ENCODE results near the gene EEF1AKMT3. TPM values are rescaled to one million over a fixed set of nuclear protein-coding genes. Genes with fewer than 3 reads are reported as not detected.
A peak's percentile ranks its signal among the peaks of the same experiment; 100 is the strongest.

Gene EEF1AKMT3
- total and polyA plus RNA-seq, 5 donors from 2014 or later, result 1.8 to 7.6 (median 2.8) TPM

GRCh38 chr12:57741844-57742738 lies 30.3 kb upstream of the EEF1AKMT3 start:
- Mint-ChIP-seq H3K27ac (peak overlapping the region; percentile 86 to 97 (median 90)), H3K9me3 (peaks cover 0 to 2% (median 0%) of the 10 kb centered on the region in 7 donors), H3K27me3 (no peaks in the 10 kb centered on the region), H3K4me3 (peak overlapping the region; percentile 84 to 91 (median 89)), H3K36me3 (peaks cover 8% of the 10 kb centered on the region), H3K4me1 (peaks cover 0 to 69% (median 37%) of the 10 kb centered on the region in 4 donors)
- Histone ChIP-seq H3K9me3 (ENCODE audit: control insufficient read depth in 2 of 2, low read length in 2 of 2) (no peaks in the 10 kb centered on the region), H3K4me1 (ENCODE audit: control insufficient read depth, insufficient read depth, low read length, poor library complexity, severe bottlenecking) (peaks cover 68% of the 10 kb centered on the region), H3K4me3 (ENCODE audit: low read depth, low read length) (peak overlapping the region; percentile 99), H3K27ac (ENCODE audit: insufficient read depth, low read length, poor library complexity, severe bottlenecking) (peak overlapping the region; percentile 88), H3K27me3 (ENCODE audit: control insufficient read depth, insufficient read depth, low read length) (no peaks in the 10 kb centered on the region), H3K36me3 (ENCODE audit: control insufficient read depth, insufficient read depth, low read length) (peaks cover 8% of the 10 kb centered on the region)
- peak; percentile 72 to 92 (median 81) for DNase-seq
- ATAC-seq (ENCODE audit: low read depth in 2 of 2), result peak; percentile 64

GRCh38 chr12:57743769-57744168 lies 28.6 kb upstream of the EEF1AKMT3 start:
- Mint-ChIP-seq H3K9me3 (peaks cover 0 to 2% (median 0%) of the 10 kb centered on the region in 7 donors), H3K4me3 (peak overlapping the region; percentile 86 to 93 (median 92)), H3K27me3 (no peaks in the 10 kb centered on the region), H3K36me3 (peaks cover 14% of the 10 kb centered on the region), H3K27ac (peak overlapping the region in 2 of 3 donors; percentile 97), H3K4me1 (peaks cover 0 to 67% (median 38%) of the 10 kb centered on the region in 4 donors)
- ATAC-seq (ENCODE audit: low read depth in 2 of 2), result no peak
- no peak for DNase-seq
- Histone ChIP-seq H3K4me1 (ENCODE audit: control insufficient read depth, insufficient read depth, low read length, poor library complexity, severe bottlenecking) (peaks cover 64% of the 10 kb centered on the region), H3K9me3 (ENCODE audit: control insufficient read depth in 2 of 2, low read length in 2 of 2) (no peaks in the 10 kb centered on the region), H3K4me3 (ENCODE audit: low read depth, low read length) (peak overlapping the region; percentile 84), H3K27ac (ENCODE audit: insufficient read depth, low read length, poor library complexity, severe bottlenecking) (peak overlapping the region; percentile 93), H3K36me3 (ENCODE audit: control insufficient read depth, insufficient read depth, low read length) (peaks cover 15% of the 10 kb centered on the region), H3K27me3 (ENCODE audit: control insufficient read depth, insufficient read depth, low read length) (no peaks in the 10 kb centered on the region)

GRCh38 chr12:57744194-57744776 lies 28.1 kb upstream of the EEF1AKMT3 start:
- DNase-seq (peak in 2 of 3 donors; percentile 37 to 64), ATAC-seq (ENCODE audit: low read depth in 2 of 2) (peak; percentile 3 to 13)
- Histone ChIP-seq H3K4me1 (ENCODE audit: control insufficient read depth, insufficient read depth, low read length, poor library complexity, severe bottlenecking) (peaks cover 59% of the 10 kb centered on the region), H3K27ac (ENCODE audit: insufficient read depth, low read length, poor library complexity, severe bottlenecking) (peak overlapping the region; percentile 93), H3K9me3 (ENCODE audit: control insufficient read depth in 2 of 2, low read length in 2 of 2) (no peaks in the 10 kb centered on the region), H3K27me3 (ENCODE audit: control insufficient read depth, insufficient read depth, low read length) (no peaks in the 10 kb centered on the region), H3K36me3 (ENCODE audit: control insufficient read depth, insufficient read depth, low read length) (peaks cover 21% of the 10 kb centered on the region), H3K4me3 (ENCODE audit: low read depth, low read length) (peak overlapping the region; percentile 84)
- H3K4me3 Mint-ChIP-seq, result peak overlapping the region; percentile 86 to 93 (median 92)
- H3K4me1 Mint-ChIP-seq, result peaks cover 0 to 66% (median 36%) of the 10 kb centered on the region in 4 donors
- no peaks in the 10 kb centered on the region for H3K27me3 Mint-ChIP-seq
- peaks cover 0 to 2% (median 0%) of the 10 kb centered on the region in 7 donors for H3K9me3 Mint-ChIP-seq
- peaks cover 14% of the 10 kb centered on the region for H3K36me3 Mint-ChIP-seq
- H3K27ac Mint-ChIP-seq, result peak overlapping the region; percentile 89 to 97 (median 97)

- peak; percentile 92 to 98 (median 96) for DNase-seq
- ATAC-seq (ENCODE audit: low read depth in 2 of 2), result peak; percentile 80 to 82
- Mint-ChIP-seq H3K9me3 (peaks cover 0 to 2% (median 0%) of the 10 kb centered on the region in 7 donors), H3K27ac (peak within 1 kb of the TSS; percentile 89 to 97 (median 97)), H3K4me1 (peaks cover 0 to 60% (median 32%) of the 10 kb centered on the region in 4 donors), H3K4me3 (peak within 1 kb of the TSS; percentile 86 to 93 (median 92)), H3K36me3 (peaks cover 14% of the 10 kb centered on the region), H3K27me3 (no peaks in the 10 kb centered on the region)
- Histone ChIP-seq H3K9me3 (ENCODE audit: control insufficient read depth in 2 of 2, low read length in 2 of 2) (no peaks in the 10 kb centered on the region), H3K36me3 (ENCODE audit: control insufficient read depth, insufficient read depth, low read length) (peaks cover 23% of the 10 kb centered on the region), H3K4me3 (ENCODE audit: low read depth, low read length) (peak within 1 kb of the TSS; percentile 84), H3K27me3 (ENCODE audit: control insufficient read depth, insufficient read depth, low read length) (no peaks in the 10 kb centered on the region), H3K4me1 (ENCODE audit: control insufficient read depth, insufficient read depth, low read length, poor library complexity, severe bottlenecking) (peaks cover 52% of the 10 kb centered on the region), H3K27ac (ENCODE audit: insufficient read depth, low read length, poor library complexity, severe bottlenecking) (peak within 1 kb of the TSS; percentile 93)
These were observed 27.5 kb upstream of the EEF1AKMT3 start, which contains the start of gene TSPAN31 for GRCh38 chr12:57744777-57745484. Gene TSPAN31 (plus strand): TSS chr12:57745039. CDS start chr12:57745155, 116 bp downstream.

GRCh38 chr12:57745485-57745881 lies 26.9 kb upstream of the EEF1AKMT3 start:
- Mint-ChIP-seq H3K4me3 (peak overlapping the region; percentile 86 to 93 (median 92)), H3K27ac (peak overlapping the region; percentile 89 to 97 (median 97)), H3K36me3 (peaks cover 17% of the 10 kb centered on the region), H3K4me1 (peaks cover 0 to 61% (median 32%) of the 10 kb centered on the region in 4 donors), H3K27me3 (no peaks in the 10 kb centered on the region), H3K9me3 (peaks cover 0 to 2% (median 0%) of the 10 kb centered on the region in 7 donors)
- H3K4me1 ChIP-seq (ENCODE audit: control insufficient read depth, insufficient read depth, low read length, poor library complexity, severe bottlenecking), result peaks cover 47% of the 10 kb centered on the region
- DNase-seq (no peak), ATAC-seq (ENCODE audit: low read depth in 2 of 2) (no peak)
- H3K4me3 ChIP-seq (ENCODE audit: low read depth, low read length), result peak overlapping the region; percentile 84
- no peaks in the 10 kb centered on the region for H3K27me3 ChIP-seq (ENCODE audit: control insufficient read depth, insufficient read depth, low read length)
- H3K27ac ChIP-seq (ENCODE audit: insufficient read depth, low read length, poor library complexity, severe bottlenecking), result peak overlapping the region; percentile 93
- no peaks in the 10 kb centered on the region for H3K9me3 ChIP-seq (ENCODE audit: control insufficient read depth in 2 of 2, low read length in 2 of 2)
- H3K36me3 ChIP-seq (ENCODE audit: control insufficient read depth, insufficient read depth, low read length), result peaks cover 25% of the 10 kb centered on the region

- DNase-seq, result no peak
- H3K27ac Mint-ChIP-seq, result peak overlapping the region; percentile 89 to 97 (median 97)
- peaks cover 43% of the 10 kb centered on the region for H3K4me1 ChIP-seq (ENCODE audit: control insufficient read depth, insufficient read depth, low read length, poor library complexity, severe bottlenecking)
- H3K4me3 Mint-ChIP-seq, result peak overlapping the region; percentile 86 to 93 (median 92)
- peaks cover 25% of the 10 kb centered on the region for H3K36me3 ChIP-seq (ENCODE audit: control insufficient read depth, insufficient read depth, low read length)
- no peaks in the 10 kb centered on the region for H3K27me3 ChIP-seq (ENCODE audit: control insufficient read depth, insufficient read depth, low read length)
- H3K4me1 Mint-ChIP-seq, result peaks cover 0 to 61% (median 28%) of the 10 kb centered on the region in 4 donors
- H3K27ac ChIP-seq (ENCODE audit: insufficient read depth, low read length, poor library complexity, severe bottlenecking), result no peak overlapping the region
- no peak for ATAC-seq (ENCODE audit: low read depth in 2 of 2)
- H3K27me3 Mint-ChIP-seq, result no peaks in the 10 kb centered on the region
- H3K4me3 ChIP-seq (ENCODE audit: low read depth, low read length), result no peak overlapping the region
- H3K9me3 ChIP-seq (ENCODE audit: control insufficient read depth in 2 of 2, low read length in 2 of 2), result no peaks in the 10 kb centered on the region
- H3K9me3 Mint-ChIP-seq, result peaks cover 0 to 1% (median 0%) of the 10 kb centered on the region in 7 donors
- H3K36me3 Mint-ChIP-seq, result peaks cover 14% of the 10 kb centered on the region
These were observed 26.4 kb upstream of the EEF1AKMT3 start for GRCh38 chr12:57746025-57746424.

GRCh38 chr12:57749061-57749460 lies 23.4 kb upstream of the EEF1AKMT3 start:
- no peak overlapping the region for H3K27ac ChIP-seq (ENCODE audit: insufficient read depth, low read length, poor library complexity, severe bottlenecking)
- Mint-ChIP-seq H3K27ac (peak overlapping the region in 1 of 3 donors; percentile 13), H3K4me3 (peak overlapping the region in 1 of 4 donors; percentile 18), H3K4me1 (peaks cover 12 to 71% (median 40%) of the 10 kb centered on the region in 4 donors), H3K27me3 (no peaks in the 10 kb centered on the region), H3K9me3 (no peaks in the 10 kb centered on the region), H3K36me3 (peaks cover 14% of the 10 kb centered on the region)
- peaks cover 25% of the 10 kb centered on the region for H3K36me3 ChIP-seq (ENCODE audit: control insufficient read depth, insufficient read depth, low read length)
- ATAC-seq (ENCODE audit: low read depth in 2 of 2) (no peak), DNase-seq (no peak)
- H3K4me1 ChIP-seq (ENCODE audit: control insufficient read depth, insufficient read depth, low read length, poor library complexity, severe bottlenecking), result peaks cover 43% of the 10 kb centered on the region
- no peaks in the 10 kb centered on the region for H3K27me3 ChIP-seq (ENCODE audit: control insufficient read depth, insufficient read depth, low read length)
- no peaks in the 10 kb centered on the region for H3K9me3 ChIP-seq (ENCODE audit: control insufficient read depth in 2 of 2, low read length in 2 of 2)
- H3K4me3 ChIP-seq (ENCODE audit: low read depth, low read length), result no peak overlapping the region
